ENCODE results near the gene SPP2. TPM values are rescaled to one million over a fixed set of nuclear protein-coding genes. Genes with fewer than 3 reads are reported as not detected.

The SPP2 gene
- total RNA-seq, 1 donor from 2014 or later = not detected

DNA sequence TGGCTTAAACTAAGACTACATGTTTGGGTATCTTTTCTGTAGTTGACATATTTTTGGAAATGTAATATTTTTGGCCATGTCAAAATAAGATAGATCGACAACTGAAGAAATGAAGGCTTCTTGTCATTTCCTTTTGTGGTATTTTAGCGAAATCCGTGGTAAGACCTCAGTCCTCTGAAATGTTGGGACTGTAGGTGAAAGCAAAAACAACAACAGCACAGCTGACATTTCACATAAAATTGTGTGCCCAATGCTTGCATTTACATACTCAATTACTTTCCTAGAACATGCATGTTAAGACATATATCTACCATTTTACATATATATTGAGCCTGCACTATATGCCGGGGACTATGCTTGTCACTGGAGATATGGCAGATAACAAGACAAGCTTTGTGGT is 50.2 kb downstream of the SPP2 start:
- H3K36me3 ChIP-seq = no peaks in the 10 kb centered on the region
- H3K27me3 ChIP-seq = no peaks in the 10 kb centered on the region
- H3K9me3 ChIP-seq = no peaks in the 10 kb centered on the region
- H3K27ac ChIP-seq = no peak overlapping the region
- intact Hi-C loops (cut with DNase I) = no loop called here
- DNase-seq (ENCODE audit: extremely low spot score in 2 of 2) = no peak
- no peaks in the 10 kb centered on the region for H3K4me1 ChIP-seq
- no peak overlapping the region for H3K4me3 ChIP-seq
- no peak for TF ChIP-seq POLR2A (IDR thresholded peaks at IDR 0.05)
- TF ChIP-seq, protein P1, sequence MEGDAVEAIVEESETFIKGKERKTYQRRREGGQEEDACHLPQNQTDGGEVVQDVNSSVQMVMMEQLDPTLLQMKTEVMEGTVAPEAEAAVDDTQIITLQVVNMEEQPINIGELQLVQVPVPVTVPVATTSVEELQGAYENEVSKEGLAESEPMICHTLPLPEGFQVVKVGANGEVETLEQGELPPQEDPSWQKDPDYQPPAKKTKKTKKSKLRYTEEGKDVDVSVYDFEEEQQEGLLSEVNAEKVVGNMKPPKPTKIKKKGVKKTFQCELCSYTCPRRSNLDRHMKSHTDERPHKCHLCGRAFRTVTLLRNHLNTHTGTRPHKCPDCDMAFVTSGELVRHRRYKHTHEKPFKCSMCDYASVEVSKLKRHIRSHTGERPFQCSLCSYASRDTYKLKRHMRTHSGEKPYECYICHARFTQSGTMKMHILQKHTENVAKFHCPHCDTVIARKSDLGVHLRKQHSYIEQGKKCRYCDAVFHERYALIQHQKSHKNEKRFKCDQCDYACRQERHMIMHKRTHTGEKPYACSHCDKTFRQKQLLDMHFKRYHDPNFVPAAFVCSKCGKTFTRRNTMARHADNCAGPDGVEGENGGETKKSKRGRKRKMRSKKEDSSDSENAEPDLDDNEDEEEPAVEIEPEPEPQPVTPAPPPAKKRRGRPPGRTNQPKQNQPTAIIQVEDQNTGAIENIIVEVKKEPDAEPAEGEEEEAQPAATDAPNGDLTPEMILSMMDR (IDR thresholded peaks at IDR 0.05) = no peak
- no peak for TF ChIP-seq POLR2AphosphoS5 (IDR thresholded peaks at IDR 0.05; ENCODE audit: insufficient read depth in 1 of 2, low read depth in 1 of 2)

DNA sequence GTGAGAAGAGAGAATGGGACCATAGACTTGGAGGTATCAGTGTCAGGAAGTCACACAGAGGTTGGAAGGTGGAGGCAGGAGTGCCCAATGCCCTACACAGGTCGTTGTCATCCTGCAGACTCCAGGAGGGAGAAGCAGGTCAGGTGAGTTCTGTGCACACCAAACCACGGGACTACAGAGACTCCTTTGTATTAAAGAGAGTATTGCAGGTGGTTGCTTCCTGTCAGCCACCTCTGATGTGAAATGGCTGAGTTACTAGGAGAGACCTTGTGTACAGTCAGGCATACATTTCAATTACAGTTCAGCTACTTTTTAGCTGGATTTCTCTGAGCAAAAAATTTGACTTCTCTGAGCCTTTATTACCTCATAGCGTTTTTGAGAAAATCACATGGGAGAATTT is 51.6 kb downstream of the SPP2 start:
- DNase-seq (ENCODE audit: extremely low spot score in 2 of 2) = no peak
- intact Hi-C loops (cut with DNase I) = no loop called here
- Histone ChIP-seq H3K36me3 (no peaks in the 10 kb centered on the region), H3K27ac (no peak overlapping the region), H3K9me3 (no peaks in the 10 kb centered on the region), H3K27me3 (no peaks in the 10 kb centered on the region), H3K4me3 (no peak overlapping the region), H3K4me1 (no peaks in the 10 kb centered on the region)
- TF ChIP-seq, protein P1 (IDR thresholded peaks at IDR 0.05) = no peak
- TF ChIP-seq POLR2A (IDR thresholded peaks at IDR 0.05) = no peak
- no peak for TF ChIP-seq POLR2AphosphoS5 (IDR thresholded peaks at IDR 0.05; ENCODE audit: insufficient read depth in 1 of 2, low read depth in 1 of 2)

DNA sequence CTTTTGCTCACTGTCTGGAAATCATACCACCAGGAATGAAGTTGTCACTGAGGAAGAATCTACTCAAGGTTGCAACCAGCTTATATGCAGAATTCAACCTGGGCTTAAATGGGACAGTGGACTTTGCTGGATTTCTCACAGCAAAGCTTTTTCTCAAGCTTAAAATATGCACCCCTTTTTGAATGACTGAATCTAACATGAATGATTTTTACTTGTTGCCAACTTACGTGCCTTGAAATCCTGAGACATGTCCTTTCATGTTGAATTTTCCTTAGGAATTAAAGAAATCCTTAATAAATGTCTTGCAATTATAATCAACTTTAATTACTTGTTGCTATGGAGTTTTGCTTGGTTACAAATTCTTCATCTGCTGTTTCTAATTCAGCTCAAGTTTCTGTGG is 57.4 kb downstream of the SPP2 start:
- Histone ChIP-seq H3K4me1 (no peaks in the 10 kb centered on the region), H3K4me3 (no peak overlapping the region), H3K36me3 (no peaks in the 10 kb centered on the region), H3K27ac (no peak overlapping the region), H3K9me3 (no peaks in the 10 kb centered on the region), H3K27me3 (no peaks in the 10 kb centered on the region)
- intact Hi-C loops (cut with DNase I) = no loop called here
- DNase-seq (ENCODE audit: extremely low spot score in 2 of 2) = no peak
- TF ChIP-seq, protein P1 (IDR thresholded peaks at IDR 0.05) = no peak
- no peak for TF ChIP-seq POLR2AphosphoS5 (IDR thresholded peaks at IDR 0.05; ENCODE audit: insufficient read depth in 1 of 2, low read depth in 1 of 2)
- TF ChIP-seq POLR2A (IDR thresholded peaks at IDR 0.05) = no peak

DNA sequence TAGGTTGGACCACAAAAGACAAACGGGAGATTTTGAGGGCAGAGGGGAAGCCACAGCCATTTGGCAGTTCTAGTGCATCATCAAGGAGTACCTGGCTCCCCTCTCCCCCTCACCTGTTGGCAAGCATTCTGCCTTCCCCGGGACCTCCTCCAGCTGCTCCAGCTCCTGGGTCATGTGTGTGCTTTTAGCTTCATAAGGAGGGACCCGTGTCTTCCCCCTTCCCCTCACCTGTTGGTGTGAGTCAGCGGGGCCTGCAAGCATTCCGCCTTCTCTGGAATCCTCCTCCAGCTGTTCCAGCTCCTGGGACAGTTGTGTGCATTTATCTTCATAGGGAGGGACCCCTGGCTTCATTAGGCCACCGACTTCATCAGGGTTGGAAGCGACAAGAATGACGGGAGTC is 58.8 kb downstream of the SPP2 start:
- no peaks in the 10 kb centered on the region for H3K4me1 ChIP-seq
- DNase-seq (ENCODE audit: extremely low spot score in 2 of 2) = no peak
- H3K27ac ChIP-seq = no peak overlapping the region
- TF ChIP-seq POLR2A (IDR thresholded peaks at IDR 0.05) = no peak
- no peak for TF ChIP-seq POLR2AphosphoS5 (IDR thresholded peaks at IDR 0.05; ENCODE audit: insufficient read depth in 1 of 2, low read depth in 1 of 2)
- TF ChIP-seq, protein P1 (IDR thresholded peaks at IDR 0.05) = no peak
- no peaks in the 10 kb centered on the region for H3K27me3 ChIP-seq
- H3K9me3 ChIP-seq = no peaks in the 10 kb centered on the region
- H3K4me3 ChIP-seq = no peak overlapping the region
- no peaks in the 10 kb centered on the region for H3K36me3 ChIP-seq
- intact Hi-C loops (cut with DNase I) = no loop called here

DNA sequence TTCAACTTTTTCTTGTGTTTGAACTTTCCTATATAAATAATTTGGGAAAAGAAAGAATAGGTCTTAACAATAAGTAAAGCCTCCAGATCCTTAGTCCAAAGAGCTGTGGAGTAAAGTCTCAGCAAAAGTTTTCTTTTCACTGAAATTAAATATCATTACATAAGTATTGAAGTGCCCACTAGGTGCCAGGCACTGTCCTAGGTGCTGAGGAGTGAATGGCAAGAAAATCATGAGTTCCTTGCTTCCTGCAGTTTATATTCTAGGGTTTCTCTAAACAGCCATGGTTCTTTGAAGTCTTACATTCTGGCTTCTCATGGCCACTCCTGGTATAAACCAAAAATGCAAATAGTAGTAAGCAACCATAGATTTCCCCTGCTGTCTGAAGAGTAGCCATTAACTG is 59.7 kb downstream of the SPP2 start:
- Histone ChIP-seq H3K36me3 (no peaks in the 10 kb centered on the region), H3K27me3 (no peaks in the 10 kb centered on the region), H3K4me1 (no peaks in the 10 kb centered on the region), H3K9me3 (no peaks in the 10 kb centered on the region), H3K4me3 (no peak overlapping the region), H3K27ac (no peak overlapping the region)
- TF ChIP-seq POLR2AphosphoS5 (IDR thresholded peaks at IDR 0.05; ENCODE audit: insufficient read depth in 1 of 2, low read depth in 1 of 2) (no peak), POLR2A (IDR thresholded peaks at IDR 0.05) (no peak)
- TF ChIP-seq, protein P1 (IDR thresholded peaks at IDR 0.05) = no peak
- DNase-seq (ENCODE audit: extremely low spot score in 2 of 2) = no peak
- intact Hi-C loops (cut with DNase I) = no loop called here

All from vagina (tissue), 2 donors.